HG03520 (cell line): Measurements from ENCODE around the gene RNH1.

Experiments
- ATAC-seq: cut with Tn5 transposase; IDR thresholded peaks from one replicate; pipeline ENCODE4 v1.9.1; 2021; ENCODE audit warnings: mild to moderate bottlenecking, moderate library complexity; ENCODE audit not compliant: unreplicated experiment

Gene RNH1

DNA sequence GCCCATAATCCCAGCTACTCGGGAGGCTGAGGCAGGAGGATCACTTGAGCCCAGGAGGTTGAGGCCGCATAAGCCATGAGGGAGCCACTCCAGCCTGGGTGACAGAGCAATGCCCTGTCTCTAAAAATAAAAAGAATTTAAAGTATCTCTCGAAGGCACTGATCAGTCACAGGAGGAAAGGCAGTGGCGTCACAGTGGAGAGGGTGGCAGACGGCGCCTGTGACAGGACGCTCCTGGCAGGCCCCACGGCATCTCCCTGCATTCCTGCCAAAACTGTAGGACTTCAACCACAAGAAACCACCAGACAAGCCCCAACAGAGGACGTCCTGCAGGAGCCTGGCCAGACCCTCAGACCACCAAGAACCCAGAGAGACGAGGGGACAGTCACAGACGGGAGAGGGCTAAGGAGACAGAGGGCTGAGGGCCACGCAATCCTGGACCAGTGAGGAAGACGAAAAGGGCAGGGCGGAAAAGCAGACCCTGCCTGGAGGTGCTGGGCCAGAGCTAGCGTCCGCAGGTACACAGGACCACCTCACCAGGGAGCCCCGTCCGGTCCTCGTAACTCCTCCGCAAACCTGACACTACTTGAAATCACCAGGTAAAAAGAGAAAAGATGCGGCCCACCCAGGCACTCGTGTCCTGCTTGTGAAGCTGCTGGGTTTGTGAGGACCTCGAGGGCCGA is 5.9 kb downstream of the RNH1 start:
- ATAC-seq = no peak

DNA sequence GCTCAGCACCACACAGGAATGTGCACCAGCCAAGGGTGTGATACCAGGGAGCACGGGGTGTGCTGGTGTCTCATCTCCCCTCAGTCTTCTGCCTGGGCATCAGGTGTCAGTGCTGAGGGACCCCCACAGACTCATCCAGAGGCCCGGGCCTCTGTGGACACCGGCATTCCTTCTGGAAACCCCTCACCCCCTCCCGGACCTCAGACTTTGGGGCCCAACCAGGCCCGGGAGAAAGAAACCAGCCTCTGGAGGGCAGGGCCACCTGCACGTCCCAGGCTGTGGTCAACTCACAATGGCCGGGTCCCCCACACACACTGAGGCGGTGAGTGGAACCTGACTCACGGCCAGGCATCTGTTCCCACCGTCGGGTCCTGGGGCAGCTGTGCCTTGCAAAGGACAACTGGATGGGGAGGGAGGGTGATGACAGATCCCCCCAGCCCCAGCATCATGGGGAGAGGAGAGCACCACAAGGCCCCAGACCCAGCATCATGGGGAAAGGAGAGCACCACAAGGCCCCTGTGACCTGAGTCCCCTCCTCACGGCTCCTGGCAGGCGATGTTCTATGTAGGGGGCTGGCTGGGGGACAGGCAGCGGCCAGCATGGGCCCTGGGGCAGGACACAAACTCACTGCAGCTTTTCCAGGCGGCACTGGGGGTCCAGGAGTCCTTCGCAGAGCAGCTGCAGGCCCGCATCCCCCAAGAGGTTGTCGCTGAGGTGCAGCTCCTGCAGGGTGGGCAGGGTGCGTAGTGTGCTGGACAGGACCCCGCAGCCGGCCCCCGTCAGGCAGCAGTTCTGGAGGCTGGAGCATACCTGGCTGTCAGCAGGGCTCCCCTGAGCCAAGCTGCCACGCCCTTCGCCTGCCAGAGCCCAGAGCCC is 7.6 kb downstream of the RNH1 start:
- ATAC-seq = no peak

DNA sequence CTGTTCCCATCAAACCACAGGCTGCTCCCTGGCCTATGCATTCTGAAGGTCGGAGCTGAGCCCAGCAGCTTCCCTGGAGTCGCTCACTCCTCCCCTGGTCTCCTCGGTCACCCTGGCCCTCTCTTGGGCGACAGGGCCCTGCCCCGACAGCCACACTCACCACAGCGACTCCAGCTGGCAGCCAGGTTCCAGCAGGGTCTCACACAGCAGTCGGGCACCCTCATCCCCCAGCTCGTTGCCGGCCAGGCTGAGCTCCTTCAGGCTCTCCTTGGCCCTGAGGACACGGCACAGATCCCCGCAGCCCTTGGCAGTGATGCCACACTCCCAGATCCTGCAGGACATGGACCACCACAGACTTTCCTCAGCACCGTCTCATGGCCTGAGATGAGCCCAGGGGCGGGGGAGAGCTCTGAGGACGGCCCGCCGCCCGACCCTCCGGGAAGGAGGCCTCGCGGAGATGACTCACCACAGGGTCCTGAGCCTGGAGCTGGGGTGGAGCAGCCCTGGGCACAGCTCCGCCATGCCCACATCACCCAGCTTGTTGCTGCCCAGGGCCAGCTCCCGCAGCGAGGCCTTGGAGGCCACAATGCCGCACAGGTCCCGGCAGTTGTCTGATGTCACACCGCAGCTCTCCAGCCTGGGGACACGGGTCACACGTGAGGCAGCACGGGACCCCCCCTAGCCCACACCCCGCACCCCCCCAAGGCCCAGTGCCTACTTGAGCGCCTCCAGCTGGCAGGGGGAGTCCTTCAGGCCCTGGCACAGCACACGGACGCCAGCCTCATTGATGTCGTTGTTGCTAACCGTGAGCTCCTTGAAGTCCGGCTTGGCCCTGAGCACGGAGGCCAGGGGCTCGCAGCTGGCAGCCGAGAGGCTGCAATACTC is 8.5 kb downstream of the RNH1 start:
- ATAC-seq = no peak

DNA sequence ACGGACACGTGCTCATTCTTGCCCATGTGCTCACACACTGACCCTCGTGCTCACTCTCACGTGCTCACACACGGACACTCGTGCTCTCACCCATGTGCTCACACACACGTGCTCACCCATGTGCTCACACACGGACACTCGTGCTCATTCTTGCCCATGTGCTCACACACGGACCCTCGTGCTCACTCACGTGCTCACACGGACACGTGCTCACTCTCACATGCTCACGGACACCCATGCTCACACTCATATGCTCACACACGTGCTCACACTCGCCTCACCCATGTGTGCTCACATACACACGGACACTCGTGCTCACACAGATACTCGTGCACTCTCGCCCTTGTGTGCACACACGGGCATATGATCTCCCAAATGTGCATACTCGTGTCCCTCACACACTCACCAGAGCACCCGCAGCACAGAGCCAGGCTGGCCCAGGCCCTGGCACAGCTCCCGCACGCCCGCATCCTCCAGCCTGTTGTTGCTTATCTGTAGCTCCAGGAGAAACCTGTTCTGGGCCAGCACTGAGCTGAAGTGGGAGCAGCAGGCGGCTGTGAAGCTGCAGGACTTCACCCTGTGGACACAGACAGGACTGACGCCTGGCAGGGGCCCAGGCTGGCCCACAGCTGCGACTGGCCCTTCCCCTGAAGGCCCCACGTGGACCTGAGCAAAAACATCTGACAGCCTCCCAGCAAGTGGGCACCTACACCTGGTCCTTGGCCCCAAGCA is 9.3 kb downstream of the RNH1 start:
- no peak for ATAC-seq

DNA sequence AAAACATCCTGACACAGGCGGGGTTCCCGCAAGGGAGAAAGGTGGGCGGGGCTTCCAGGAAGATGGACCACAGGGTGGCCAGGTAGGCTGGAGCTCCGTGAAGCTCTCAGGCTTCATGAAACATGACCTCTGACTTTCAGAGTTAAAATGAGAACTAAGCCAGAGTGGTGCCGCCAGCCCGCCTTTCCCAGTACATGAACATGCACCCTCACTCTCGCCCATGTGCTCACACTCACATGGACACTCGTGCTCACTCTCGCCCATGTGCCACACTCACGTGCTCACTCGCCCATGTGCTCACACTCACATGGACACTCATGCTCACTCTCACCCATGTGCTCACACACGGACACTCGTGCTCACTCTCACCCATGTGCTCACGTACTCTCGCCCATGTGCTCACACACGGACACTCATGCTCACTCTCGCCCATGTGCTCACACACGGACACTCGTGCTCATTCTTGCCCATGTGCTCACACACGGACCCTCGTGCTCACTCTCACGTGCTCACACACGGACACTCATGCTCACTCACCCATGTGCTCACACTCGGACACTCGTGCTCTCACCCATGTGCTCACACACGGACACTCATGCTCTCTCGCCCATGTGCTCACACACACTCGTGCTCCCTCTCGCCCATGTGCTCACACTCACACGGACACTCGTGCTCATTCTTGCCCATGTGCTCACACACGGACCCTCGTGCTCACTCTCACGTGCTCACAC is 10.0 kb downstream of the RNH1 start:
- ATAC-seq = no peak

DNA sequence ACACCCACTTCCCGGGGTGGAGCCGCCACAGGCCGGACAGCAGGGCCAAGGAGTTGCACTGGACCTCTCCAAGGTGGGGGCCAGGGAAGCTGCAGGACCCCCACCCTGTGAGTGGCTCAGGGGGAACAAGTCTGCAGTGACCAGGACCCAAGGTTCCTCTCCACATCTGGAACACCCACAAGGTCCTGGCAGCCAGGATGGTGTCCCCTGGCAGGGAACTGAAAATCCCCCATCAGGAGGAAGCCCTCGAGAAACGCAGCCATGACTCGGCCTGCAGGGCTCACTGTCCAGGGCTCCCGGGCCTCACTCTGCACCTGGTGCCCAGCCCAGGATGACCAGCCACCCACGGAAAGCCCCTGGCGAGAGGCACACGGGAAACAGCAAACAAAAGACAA is 11.5 kb downstream of the RNH1 start:
- no peak for ATAC-seq

DNA sequence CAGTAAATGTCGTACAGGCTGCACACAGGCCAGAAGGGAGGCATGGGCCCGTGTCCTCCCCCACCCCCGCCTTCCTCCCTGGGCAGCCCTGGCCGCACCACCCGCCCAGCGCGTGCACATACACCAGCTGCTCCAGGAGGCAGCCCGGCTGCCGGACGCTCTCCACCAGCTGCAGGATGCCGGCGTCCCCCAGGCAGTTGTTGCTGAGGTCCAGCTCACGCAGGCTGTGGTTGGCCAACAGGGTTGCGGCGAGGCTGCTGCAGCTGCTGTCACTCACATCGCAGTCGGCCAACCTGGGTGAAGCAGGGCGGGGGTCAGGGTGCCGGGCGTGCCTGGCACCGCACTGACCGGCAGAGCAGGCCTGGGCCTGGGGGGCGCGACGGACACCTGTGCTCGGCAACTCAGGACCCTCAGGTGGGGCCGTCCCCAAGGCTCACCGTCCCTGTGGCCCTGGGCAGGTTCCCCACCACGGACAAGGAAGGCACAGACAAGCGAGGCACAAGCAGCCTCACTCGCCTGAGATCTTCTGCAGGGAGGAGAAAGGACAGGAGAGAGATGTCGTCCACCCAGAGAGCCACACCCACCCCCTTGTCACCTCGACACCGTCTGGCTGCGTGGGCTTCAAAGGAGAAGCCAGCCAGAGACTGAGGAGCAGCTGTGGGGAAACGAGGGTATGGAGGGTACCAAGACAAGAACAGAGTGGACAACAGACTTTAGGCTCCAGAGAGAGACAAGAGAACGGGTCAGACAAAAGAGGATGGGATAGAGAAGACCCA is 12.1 kb downstream of the RNH1 start:
- no peak for ATAC-seq

DNA sequence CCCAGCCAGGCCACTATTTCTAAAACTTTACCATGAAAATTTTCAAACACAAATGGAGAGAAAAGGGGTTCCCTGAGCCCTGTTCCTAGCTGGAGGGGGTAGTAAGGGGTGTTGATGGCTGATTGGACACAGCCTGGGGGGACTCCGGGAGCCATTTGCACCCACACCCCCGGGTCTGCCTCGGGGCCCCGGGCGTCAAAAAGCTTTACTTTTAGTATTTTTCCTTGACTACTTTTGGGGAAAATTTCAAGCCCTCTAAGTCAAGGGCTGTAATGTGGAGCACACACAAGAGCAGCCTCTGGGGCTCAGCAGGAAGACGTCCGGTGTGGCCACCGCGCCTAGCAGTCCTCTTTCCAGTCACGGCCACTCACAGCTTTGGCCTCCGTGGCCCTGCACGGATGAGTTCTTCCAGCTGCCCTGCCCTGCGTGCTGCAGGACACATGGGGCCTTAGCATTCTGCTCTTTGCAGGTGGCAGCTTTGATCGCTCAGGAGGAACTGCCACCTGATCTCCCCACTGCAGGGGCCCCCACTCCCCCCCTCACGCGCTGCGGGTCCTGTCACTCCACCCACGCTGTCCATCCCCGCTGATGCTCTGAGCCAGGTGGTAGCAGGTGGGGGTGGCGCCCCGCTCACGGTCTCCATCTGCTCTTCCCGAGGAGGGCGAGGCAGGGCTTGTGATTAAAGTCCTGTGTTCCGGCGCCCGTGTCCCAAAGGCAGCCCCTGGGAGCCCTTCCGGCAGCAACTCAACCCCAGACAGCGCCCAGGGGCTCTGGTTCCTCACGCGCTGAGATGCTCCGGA is 14.4 kb downstream of the RNH1 start:
- ATAC-seq = no peak

DNA sequence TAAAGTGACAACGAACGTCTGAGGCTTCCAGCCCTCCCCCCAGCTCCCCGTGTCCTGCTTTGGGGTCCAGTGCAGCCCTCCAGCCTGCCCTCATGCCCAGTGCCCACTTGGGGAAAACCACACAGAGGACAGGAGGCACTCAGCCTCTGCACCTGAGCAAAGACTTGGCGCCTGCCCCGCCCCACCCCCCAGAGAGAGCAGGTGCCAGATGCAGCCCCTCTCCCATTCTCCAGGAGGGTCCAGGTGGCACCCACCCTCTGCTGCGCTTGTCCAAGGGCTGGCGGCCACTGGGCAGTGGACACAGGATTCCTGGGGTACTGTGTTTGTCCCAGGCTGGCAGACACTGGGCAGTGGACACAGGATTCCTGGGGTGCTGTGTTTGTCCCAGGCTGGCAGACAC is 15.7 kb downstream of the RNH1 start:
- no peak for ATAC-seq

DNA sequence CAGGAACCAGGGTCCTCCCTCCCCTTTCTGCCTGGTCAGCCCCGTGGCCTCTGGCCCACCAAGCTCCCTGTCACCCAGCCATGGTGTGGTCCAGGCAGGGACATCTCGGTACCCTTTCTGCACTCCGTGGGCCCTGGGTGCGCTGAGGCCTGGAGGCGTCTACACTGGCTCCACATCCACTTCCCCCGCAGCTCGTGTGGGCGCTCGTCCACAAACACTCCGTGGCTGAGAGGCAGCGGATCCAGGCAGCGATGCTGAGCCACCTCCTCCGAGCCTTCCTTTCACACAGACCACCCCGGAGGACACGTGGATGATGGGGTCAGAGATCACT is 16.1 kb downstream of the RNH1 start:
- no peak for ATAC-seq

DNA sequence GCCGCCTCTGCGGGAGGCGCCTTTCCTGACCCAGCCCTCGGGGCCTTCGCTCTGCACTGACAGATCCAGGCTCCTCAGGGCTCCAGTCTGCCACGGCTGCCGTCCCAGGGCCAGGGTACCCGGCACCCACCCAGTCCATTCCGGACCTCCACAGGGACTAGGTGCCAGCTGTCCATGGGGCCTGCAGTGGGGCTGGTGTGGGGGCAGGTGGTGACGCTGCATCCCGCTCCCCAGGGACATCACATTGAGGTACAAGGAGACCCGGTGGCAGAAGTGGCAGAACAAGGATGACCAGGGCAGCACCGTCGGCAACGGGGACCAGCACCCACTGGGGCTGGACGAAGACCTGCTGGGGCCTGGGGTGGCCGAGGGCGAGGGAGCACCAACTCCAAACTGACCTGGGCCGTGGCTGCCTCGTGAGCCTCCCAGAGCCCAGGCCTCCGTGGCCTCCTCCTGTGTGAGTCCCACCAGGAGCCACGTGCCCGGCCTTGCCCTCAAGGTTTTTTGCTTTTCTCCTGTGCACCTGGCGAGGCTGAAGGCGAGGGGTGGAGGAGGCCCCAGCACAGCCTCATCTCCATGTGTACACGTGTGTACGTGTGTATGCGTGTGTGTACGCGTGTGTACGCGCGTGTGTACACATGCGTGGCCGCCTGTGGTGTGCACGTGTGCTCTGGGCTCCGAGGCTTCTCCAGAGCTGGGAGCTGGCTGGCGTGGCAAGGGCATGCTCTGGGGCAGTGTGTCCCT is 16.7 kb downstream of the RNH1 start:
- no peak for ATAC-seq

DNA sequence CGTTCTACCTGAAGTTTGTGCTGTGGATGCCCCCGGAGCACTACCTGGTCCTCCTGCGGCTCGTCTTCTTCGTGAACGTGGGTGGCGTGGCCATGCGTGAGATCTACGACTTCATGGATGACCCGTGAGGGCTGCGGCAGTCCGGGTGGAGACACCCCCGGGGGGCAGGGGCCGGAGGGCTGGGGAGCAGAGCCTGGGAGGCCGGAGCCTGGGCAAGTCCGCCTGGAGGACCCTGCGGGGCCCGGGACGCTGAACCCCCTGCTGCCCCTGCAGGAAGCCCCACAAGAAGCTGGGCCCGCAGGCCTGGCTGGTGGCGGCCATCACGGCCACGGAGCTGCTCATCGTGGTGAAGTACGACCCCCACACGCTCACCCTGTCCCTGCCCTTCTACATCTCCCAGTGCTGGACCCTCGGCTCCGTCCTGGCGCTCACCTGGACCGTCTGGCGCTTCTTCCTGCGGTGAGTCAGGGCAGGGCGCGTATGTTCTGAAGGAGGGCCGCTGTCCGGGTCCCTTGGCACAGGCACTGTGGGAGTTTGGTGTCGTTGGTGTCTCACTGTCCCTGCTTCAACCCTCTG is 17.3 kb downstream of the RNH1 start:
- ATAC-seq = no peak

DNA sequence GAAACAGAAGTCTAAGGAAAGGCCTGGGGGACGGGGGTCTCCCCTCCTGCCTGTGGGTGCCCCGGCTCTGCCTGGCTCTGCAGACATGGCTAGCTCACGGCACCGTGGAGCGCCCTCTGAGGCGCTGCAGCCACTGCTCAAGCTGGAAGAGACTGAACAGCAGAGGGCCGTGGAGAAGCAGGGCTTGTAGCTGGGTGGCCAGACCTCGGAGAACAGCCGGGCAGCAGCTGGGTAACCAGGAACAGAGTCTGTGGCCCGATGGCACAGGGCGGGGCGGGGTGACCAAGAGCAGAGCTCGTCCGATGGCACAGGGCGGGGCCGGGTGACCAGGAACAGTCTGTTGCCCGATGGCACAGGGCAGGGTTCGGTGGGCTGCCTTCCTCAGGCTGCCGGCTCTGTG is 18.1 kb downstream of the RNH1 start:
- ATAC-seq = no peak

DNA sequence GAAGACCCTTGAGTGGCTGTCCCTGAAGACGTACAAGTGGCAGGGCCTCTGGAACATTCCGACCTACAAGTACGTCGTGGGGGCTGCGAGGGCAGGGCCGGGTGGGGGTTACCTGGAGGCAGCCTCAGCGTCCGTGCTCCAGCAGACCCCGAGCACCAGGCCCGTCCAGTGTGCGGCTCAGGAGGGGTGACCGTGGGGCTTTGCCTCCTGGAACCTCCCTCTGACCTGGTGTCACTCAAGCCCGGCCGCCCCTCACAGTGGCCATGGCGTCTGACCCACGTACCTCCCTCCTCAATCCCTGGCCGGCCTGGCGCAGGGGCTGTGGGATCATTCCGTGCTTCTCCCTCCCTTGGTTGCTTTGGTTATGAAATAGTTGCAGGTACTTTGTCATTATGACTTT is 18.5 kb downstream of the RNH1 start:
- ATAC-seq = no peak

DNA sequence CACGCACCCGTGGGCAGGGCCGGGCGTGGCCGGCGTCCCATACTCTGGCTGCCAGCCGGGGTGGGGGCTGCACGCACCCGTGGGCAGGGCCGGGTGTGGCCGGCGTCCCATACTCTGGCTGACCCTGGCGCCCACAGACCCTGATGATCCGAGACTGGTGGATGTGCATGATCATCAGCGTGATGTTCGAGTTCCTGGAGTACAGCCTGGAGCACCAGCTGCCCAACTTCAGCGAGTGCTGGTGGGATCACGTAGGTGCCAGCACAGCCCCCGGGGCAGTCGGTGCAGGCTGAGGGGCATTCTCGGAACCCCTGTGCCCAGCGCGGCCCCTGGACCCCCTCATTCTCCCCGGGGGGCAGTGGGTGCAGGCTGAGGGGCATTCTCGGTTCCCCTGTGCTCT is 19.0 kb downstream of the RNH1 start:
- no peak for ATAC-seq

DNA sequence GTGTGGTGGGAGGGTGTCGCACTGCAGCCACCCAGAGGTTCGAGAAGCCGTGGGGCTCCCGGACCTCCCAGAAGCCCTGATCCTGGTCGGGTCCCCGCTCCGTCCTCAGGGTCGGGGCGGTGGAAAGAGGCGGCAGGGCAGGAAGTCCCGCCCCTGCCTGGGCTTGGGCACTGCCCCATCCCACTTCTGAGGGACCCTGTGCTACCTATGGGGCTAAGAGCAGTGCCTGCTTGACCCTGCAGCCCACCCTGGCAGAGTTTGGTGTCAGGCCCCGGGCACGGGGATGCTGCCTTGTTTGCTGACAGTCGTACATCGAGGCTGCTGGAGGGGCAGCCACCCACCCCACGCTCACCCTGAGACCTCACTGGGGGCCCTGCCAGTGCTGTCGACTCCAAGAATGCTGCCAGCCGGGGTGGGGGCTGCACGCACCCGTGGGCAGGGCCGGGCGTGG is 19.4 kb downstream of the RNH1 start:
- no peak for ATAC-seq

DNA sequence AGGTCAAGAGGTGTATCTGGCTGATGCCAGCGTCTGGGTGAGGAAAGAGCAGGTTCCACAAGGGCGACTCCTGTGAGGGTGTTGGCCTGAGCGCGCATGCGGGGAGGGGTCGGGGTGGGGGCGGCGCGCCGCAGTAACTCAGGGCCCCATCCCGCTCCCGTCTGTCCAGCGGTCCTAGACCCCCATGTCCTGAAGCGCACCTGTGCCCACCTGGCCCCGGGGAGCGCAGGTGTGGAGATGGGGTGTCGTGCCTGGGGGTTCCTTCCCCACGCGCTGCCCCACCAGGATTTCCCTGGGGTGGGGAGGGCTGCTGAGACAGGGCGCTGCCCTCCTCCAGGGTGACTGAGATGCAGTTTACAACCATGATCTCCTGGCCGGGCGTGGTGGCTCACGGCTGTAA is 20.9 kb downstream of the RNH1 start:
- ATAC-seq = no peak

DNA sequence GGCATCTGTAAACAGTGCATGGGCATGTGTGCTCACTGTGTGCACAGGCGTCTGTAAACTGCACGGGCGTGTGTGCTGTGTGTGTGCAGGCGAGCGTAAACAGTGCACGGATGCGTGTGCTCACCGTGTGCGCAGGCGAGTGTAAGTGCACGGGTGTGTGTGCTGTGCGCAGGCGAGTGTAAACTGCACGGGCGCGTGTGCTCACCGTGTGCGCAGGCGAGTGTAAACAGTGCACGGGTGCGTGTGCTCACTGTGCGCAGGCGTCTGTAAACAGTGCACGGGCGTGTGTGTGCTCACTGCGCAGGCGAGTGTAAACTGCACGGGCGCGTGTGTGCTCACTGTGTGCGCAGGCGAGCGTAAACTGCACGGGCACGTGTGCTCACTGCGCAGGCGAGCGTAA is 22.4 kb downstream of the RNH1 start:
- no peak for ATAC-seq
